T-helper 2 cell treated with Interferon-gamma antibody and Interleukin-4, amounts not matched to agents 5 μg/mL and 100 μg/mL, for 36 hours (primary cell): ENCODE measurements around the gene SNX8.

Experiments used
- DNase-seq: peaks from one replicate; pipeline ENCODE4 v3.0.0; 2021; ENCODE audit warnings: low spot score
- H3K27ac Mint-ChIP-seq: one replicate; pipeline ENCODE4 v1.8.0; 2021; ENCODE audit warnings: mild to moderate bottlenecking, mixed read lengths
- H3K27me3 Mint-ChIP-seq: one replicate; pipeline ENCODE4 v1.8.0; 2021; ENCODE audit warnings: low read depth, mixed read lengths
- H3K36me3 Mint-ChIP-seq: one replicate; pipeline ENCODE4 v1.8.0; 2021; ENCODE audit warnings: low read depth, mixed read lengths
- H3K4me1 Mint-ChIP-seq: one replicate; pipeline ENCODE4 v1.8.0; 2021; ENCODE audit warnings: low read depth, mixed read lengths
- H3K4me3 Mint-ChIP-seq: one replicate; pipeline ENCODE4 v1.8.0; 2022; ENCODE audit warnings: mild to moderate bottlenecking, moderate library complexity, mixed read lengths
- H3K9me3 Mint-ChIP-seq: one replicate; pipeline ENCODE4 v1.8.0; 2021; ENCODE audit warnings: mixed read lengths

SNX8 gene

GRCh38 chr7:2290877-2291276, 23.4 kb downstream of the SNX8 start:
- Mint-ChIP-seq H3K36me3 (no peaks in the 10 kb centered on the region), H3K4me1 (no peaks in the 10 kb centered on the region), H3K27ac (no peak overlapping the region), H3K27me3 (no peaks in the 10 kb centered on the region), H3K9me3 (no peaks in the 10 kb centered on the region), H3K4me3 (no peak overlapping the region)
- no peak for DNase-seq

GRCh38 chr7:2289621-2290020, 24.6 kb downstream of the SNX8 start:
- H3K4me1 Mint-ChIP-seq = no peaks in the 10 kb centered on the region
- no peak overlapping the region for H3K4me3 Mint-ChIP-seq
- no peaks in the 10 kb centered on the region for H3K9me3 Mint-ChIP-seq
- H3K27ac Mint-ChIP-seq = no peak overlapping the region
- DNase-seq = no peak
- H3K27me3 Mint-ChIP-seq = no peaks in the 10 kb centered on the region
- no peaks in the 10 kb centered on the region for H3K36me3 Mint-ChIP-seq

GRCh38 chr7:2289111-2289586, 25.1 kb downstream of the SNX8 start:
- Mint-ChIP-seq H3K4me1 (no peaks in the 10 kb centered on the region), H3K27me3 (no peaks in the 10 kb centered on the region), H3K36me3 (no peaks in the 10 kb centered on the region), H3K27ac (no peak overlapping the region), H3K9me3 (no peaks in the 10 kb centered on the region), H3K4me3 (no peak overlapping the region)
- DNase-seq = no peak

GRCh38 chr7:2288503-2288902, 25.7 kb downstream of the SNX8 start:
- Mint-ChIP-seq H3K4me1 (no peaks in the 10 kb centered on the region), H3K36me3 (no peaks in the 10 kb centered on the region), H3K27me3 (no peaks in the 10 kb centered on the region), H3K27ac (no peak overlapping the region), H3K4me3 (no peak overlapping the region), H3K9me3 (no peaks in the 10 kb centered on the region)
- no peak for DNase-seq

GRCh38 chr7:2287745-2288144, 26.5 kb downstream of the SNX8 start:
- Mint-ChIP-seq H3K27me3 (no peaks in the 10 kb centered on the region), H3K36me3 (no peaks in the 10 kb centered on the region), H3K4me3 (no peak overlapping the region), H3K27ac (no peak overlapping the region), H3K4me1 (no peaks in the 10 kb centered on the region), H3K9me3 (no peaks in the 10 kb centered on the region)
- no peak for DNase-seq

- Mint-ChIP-seq H3K36me3 (no peaks in the 10 kb centered on the region), H3K4me3 (no peak overlapping the region), H3K27me3 (no peaks in the 10 kb centered on the region), H3K27ac (no peak overlapping the region), H3K4me1 (peaks cover 4% of the 10 kb centered on the region), H3K9me3 (no peaks in the 10 kb centered on the region)
- no peak for DNase-seq
Measured at GRCh38 chr7:2283074-2283473, 31.2 kb downstream of the SNX8 start.

GRCh38 chr7:2282185-2282751, 32.0 kb downstream of the SNX8 start:
- Mint-ChIP-seq H3K4me1 (peaks cover 4% of the 10 kb centered on the region), H3K4me3 (no peak overlapping the region), H3K27me3 (no peaks in the 10 kb centered on the region), H3K9me3 (no peaks in the 10 kb centered on the region), H3K27ac (no peak overlapping the region), H3K36me3 (no peaks in the 10 kb centered on the region)
- no peak for DNase-seq

GRCh38 chr7:2281541-2281940, 32.7 kb downstream of the SNX8 start:
- H3K27me3 Mint-ChIP-seq = no peaks in the 10 kb centered on the region
- H3K4me1 Mint-ChIP-seq = peaks cover 4% of the 10 kb centered on the region
- DNase-seq = no peak
- H3K36me3 Mint-ChIP-seq = no peaks in the 10 kb centered on the region
- no peak overlapping the region for H3K4me3 Mint-ChIP-seq
- H3K27ac Mint-ChIP-seq = no peak overlapping the region
- no peaks in the 10 kb centered on the region for H3K9me3 Mint-ChIP-seq

- Mint-ChIP-seq H3K27ac (no peak overlapping the region), H3K9me3 (no peaks in the 10 kb centered on the region), H3K27me3 (no peaks in the 10 kb centered on the region), H3K4me1 (peaks cover 4% of the 10 kb centered on the region), H3K36me3 (no peaks in the 10 kb centered on the region), H3K4me3 (no peak overlapping the region)
- DNase-seq = no peak
Measured at GRCh38 chr7:2280424-2280823, 33.8 kb downstream of the SNX8 start.

GRCh38 chr7:2279896-2280295, 34.3 kb downstream of the SNX8 start:
- Mint-ChIP-seq H3K4me1 (peaks cover 4% of the 10 kb centered on the region), H3K27me3 (no peaks in the 10 kb centered on the region), H3K9me3 (no peaks in the 10 kb centered on the region), H3K36me3 (no peaks in the 10 kb centered on the region), H3K4me3 (no peak overlapping the region), H3K27ac (no peak overlapping the region)
- DNase-seq = no peak

- Mint-ChIP-seq H3K36me3 (no peaks in the 10 kb centered on the region), H3K27me3 (no peaks in the 10 kb centered on the region), H3K9me3 (no peaks in the 10 kb centered on the region), H3K27ac (no peak overlapping the region), H3K4me3 (no peak overlapping the region), H3K4me1 (peaks cover 4% of the 10 kb centered on the region)
- DNase-seq = no peak
Measured at GRCh38 chr7:2278026-2278425, 36.2 kb downstream of the SNX8 start.

- Mint-ChIP-seq H3K27me3 (no peaks in the 10 kb centered on the region), H3K36me3 (no peaks in the 10 kb centered on the region), H3K27ac (no peak overlapping the region), H3K4me3 (no peak overlapping the region), H3K4me1 (peaks cover 4% of the 10 kb centered on the region), H3K9me3 (no peaks in the 10 kb centered on the region)
- DNase-seq = no peak
Measured at GRCh38 chr7:2276107-2276506, 38.1 kb downstream of the SNX8 start.

GRCh38 chr7:2275101-2275500, 39.1 kb downstream of the SNX8 start:
- Mint-ChIP-seq H3K36me3 (no peaks in the 10 kb centered on the region), H3K9me3 (no peaks in the 10 kb centered on the region), H3K27me3 (no peaks in the 10 kb centered on the region), H3K4me3 (no peak overlapping the region), H3K4me1 (peaks cover 4% of the 10 kb centered on the region), H3K27ac (no peak overlapping the region)
- DNase-seq = no peak

- DNase-seq = no peak
- Mint-ChIP-seq H3K27ac (no peak overlapping the region), H3K4me3 (no peak overlapping the region), H3K9me3 (no peaks in the 10 kb centered on the region), H3K27me3 (no peaks in the 10 kb centered on the region), H3K4me1 (peaks cover under 1% of the 10 kb centered on the region), H3K36me3 (no peaks in the 10 kb centered on the region)
Measured at GRCh38 chr7:2274666-2275065, 39.6 kb downstream of the SNX8 start.

- Mint-ChIP-seq H3K27ac (no peak overlapping the region), H3K27me3 (no peaks in the 10 kb centered on the region), H3K36me3 (peaks cover 2% of the 10 kb centered on the region), H3K4me1 (no peaks in the 10 kb centered on the region), H3K9me3 (no peaks in the 10 kb centered on the region), H3K4me3 (no peak overlapping the region)
- no peak for DNase-seq
Measured at GRCh38 chr7:2273866-2274265, 40.4 kb downstream of the SNX8 start.
